Mesothelial cell of epicardium (in vitro differentiated cells): Measurements from ENCODE around the gene NUBPL. TPM values are rescaled to one million over a fixed set of nuclear protein-coding genes. Genes with fewer than 3 reads are reported as not detected.

Experiments
- DNase-seq, 2 experiments: peaks; one replicate each; pipeline ENCODE4 v3.0.0; 2021; ENCODE audit warnings: low spot score in 2 of 2; ENCODE audit not compliant: unreplicated experiment in 2 of 2
- H3K27ac Mint-ChIP-seq: 2 replicates; pipeline ENCODE4 v1.8.0; 2021; ENCODE audit warnings: mixed read lengths
- H3K27me3 Mint-ChIP-seq: 2 replicates; pipeline ENCODE4 v1.8.0; 2021; ENCODE audit warnings: low read depth, mixed read lengths
- H3K36me3 Mint-ChIP-seq: 2 replicates; pipeline ENCODE4 v1.8.0; 2021; ENCODE audit warnings: mixed read lengths
- H3K4me1 Mint-ChIP-seq: 2 replicates; pipeline ENCODE4 v1.8.0; 2021; ENCODE audit warnings: mixed read lengths
- H3K4me3 Mint-ChIP-seq: 2 replicates; pipeline ENCODE4 v1.8.0; 2021; ENCODE audit warnings: mild to moderate bottlenecking, moderate library complexity, mixed read lengths
- H3K9me3 Mint-ChIP-seq: 2 replicates; pipeline ENCODE4 v1.8.0; 2021; ENCODE audit warnings: mixed read lengths
- CTCF ChIP-seq: fragments of 200-600 bp; sonication (generic); IDR thresholded peaks from one replicate; pipeline ENCODE4 v1.5.0; 2021; ENCODE audit warnings: antibody characterized with exemption; ENCODE audit not compliant: unreplicated experiment
- total RNA-seq: library from RNA; stranded (reverse); gene quantifications from 3 replicates; pipeline ENCODE4 v1.2.1, GENCODE V29; 2021

Gene NUBPL
- total RNA-seq, 1 donor from 2014 or later = 19.7 TPM

DNA sequence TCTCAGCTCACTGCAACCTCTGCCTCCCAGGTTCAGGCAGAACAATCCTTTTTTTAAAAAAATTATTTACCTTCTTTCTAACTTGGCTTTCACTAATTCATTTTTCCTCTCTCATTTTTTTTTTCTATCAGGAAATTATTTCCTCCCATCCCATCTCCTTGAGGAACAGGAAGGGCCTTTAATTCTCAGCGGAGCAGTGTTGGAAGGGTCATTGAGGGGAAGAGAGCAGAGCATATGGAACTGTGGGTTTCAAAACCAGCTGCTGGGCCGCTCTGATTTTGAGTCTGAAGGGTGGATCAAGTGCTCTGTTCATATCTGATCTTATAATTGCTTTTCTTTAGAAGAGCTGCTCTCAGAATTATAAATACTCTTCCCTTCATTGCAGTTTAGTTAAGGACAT lies 29.0 kb downstream of the NUBPL start:
- Mint-ChIP-seq H3K36me3 (peaks cover 7% of the 10 kb centered on the region), H3K27ac (peak overlapping the region; percentile 51), H3K4me3 (no peak overlapping the region), H3K27me3 (no peaks in the 10 kb centered on the region), H3K4me1 (peaks cover 3% of the 10 kb centered on the region), H3K9me3 (peaks cover 3% of the 10 kb centered on the region)
- no peak for TF ChIP-seq CTCF
- DNase-seq = no peak

- Mint-ChIP-seq H3K4me1 (peaks cover 7% of the 10 kb centered on the region), H3K27ac (no peak overlapping the region), H3K4me3 (no peak overlapping the region), H3K27me3 (no peaks in the 10 kb centered on the region), H3K9me3 (no peaks in the 10 kb centered on the region), H3K36me3 (peaks cover 2% of the 10 kb centered on the region)
- no peak for TF ChIP-seq CTCF
- no peak for DNase-seq
Measured at GRCh38 chr14:31592122-31592521, 30.9 kb downstream of the NUBPL start.

DNA sequence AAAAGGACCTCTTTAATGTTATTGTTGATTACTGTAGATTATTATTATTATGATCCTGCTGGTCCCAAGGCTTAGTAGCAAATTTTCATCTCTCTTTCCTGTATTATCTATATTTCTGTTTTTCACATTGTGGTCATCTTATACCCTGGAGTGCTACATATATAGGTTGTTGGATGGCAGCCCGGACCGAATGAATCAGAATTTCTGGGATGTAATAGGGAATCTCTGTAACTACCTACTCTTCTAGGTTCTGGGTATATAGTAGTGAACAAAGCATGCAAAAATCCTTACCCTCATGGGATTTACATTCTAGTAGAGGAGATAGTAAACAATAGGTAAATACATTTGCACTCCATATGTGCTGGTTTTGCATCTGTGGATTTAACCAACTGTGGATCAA lies 31.4 kb downstream of the NUBPL start:
- no peaks in the 10 kb centered on the region for H3K27me3 Mint-ChIP-seq
- peaks cover 7% of the 10 kb centered on the region for H3K4me1 Mint-ChIP-seq
- TF ChIP-seq CTCF = no peak
- DNase-seq = no peak
- no peaks in the 10 kb centered on the region for H3K9me3 Mint-ChIP-seq
- H3K4me3 Mint-ChIP-seq = no peak overlapping the region
- no peak overlapping the region for H3K27ac Mint-ChIP-seq
- peaks cover 2% of the 10 kb centered on the region for H3K36me3 Mint-ChIP-seq

DNA sequence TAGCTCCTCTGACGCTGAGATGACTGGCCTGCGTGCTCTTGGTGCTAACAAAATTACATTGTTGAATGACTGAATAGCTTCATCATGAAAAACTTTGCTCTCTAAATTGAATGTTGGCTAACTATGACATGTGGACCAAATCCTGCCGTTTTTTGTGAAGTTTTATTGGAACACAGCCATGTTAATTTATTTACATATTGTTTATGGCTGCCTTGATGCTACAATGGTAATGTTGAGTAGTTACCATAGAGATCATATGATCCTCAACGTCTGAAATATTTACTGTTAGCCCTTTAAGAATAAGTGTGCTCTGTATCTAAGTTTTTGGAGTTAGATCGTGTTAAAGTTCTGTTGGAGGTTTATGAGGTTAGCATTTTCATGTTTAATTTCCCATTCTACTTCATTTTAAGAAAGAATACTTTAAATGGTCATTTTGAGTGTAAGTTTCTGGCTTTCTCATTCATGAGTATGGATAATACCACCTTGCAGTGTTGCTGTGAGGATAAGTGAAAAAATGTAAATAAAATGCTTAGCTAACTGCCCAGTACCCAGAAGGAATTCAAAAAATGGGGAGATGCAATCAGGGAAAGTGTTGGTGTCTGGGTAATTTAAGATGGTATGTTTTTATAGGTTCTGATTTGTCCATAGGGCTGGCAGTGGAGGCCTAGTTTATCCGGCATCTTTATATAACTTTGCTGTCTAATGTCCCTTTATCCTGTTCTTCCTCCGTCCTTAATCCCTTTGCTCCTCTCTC lies 35.3 kb downstream of the NUBPL start:
- peaks cover 4% of the 10 kb centered on the region for H3K4me1 Mint-ChIP-seq
- H3K27ac Mint-ChIP-seq = no peak overlapping the region
- H3K9me3 Mint-ChIP-seq = peaks cover 7% of the 10 kb centered on the region
- DNase-seq = no peak
- peaks cover 17% of the 10 kb centered on the region for H3K36me3 Mint-ChIP-seq
- no peak for TF ChIP-seq CTCF
- no peaks in the 10 kb centered on the region for H3K27me3 Mint-ChIP-seq
- no peak overlapping the region for H3K4me3 Mint-ChIP-seq

- Mint-ChIP-seq H3K4me3 (no peak overlapping the region), H3K36me3 (peaks cover 44% of the 10 kb centered on the region), H3K27ac (no peak overlapping the region), H3K4me1 (peaks cover 6% of the 10 kb centered on the region), H3K9me3 (peaks cover 39% of the 10 kb centered on the region), H3K27me3 (no peaks in the 10 kb centered on the region)
- TF ChIP-seq CTCF = no peak
- DNase-seq = no peak
Measured at GRCh38 chr14:31605702-31606101, 44.5 kb downstream of the NUBPL start.
